OCI-LY1 (cell line): ENCODE data around the gene HAT1.
"Not testable (repeated sequence)": the region's sequence is repeated elsewhere in the genome, so short reads cannot be mapped to it uniquely, and the experiment has no call there.

Experiments used
- CTCF ChIP-seq: fragments of 200-600 bp; sonication (generic), shearing (Covaris generic); IDR thresholded peaks from 2 replicates; pipeline ENCODE4 v1.5.1; 2017; ENCODE audit warnings: mild to moderate bottlenecking, antibody characterized with exemption, low read length, moderate library complexity, mixed read lengths
- EZH2 ChIP-seq: fragments of 200-600 bp; sonication (generic), shearing (Covaris generic); IDR thresholded peaks from 2 replicates; pipeline ENCODE4 v1.8.0; 2017; ENCODE audit warnings: borderline replicate concordance, mixed run types, mild to moderate bottlenecking, antibody characterized with exemption, low read length, moderate library complexity, mixed read lengths

GRCh38 chr2:171997031-171997430 lies 74.8 kb downstream of the HAT1 start:
- not testable (repeated sequence) for TF ChIP-seq CTCF, EZH2
